ENCODE data around the gene SIGLEC9.
A peak's percentile ranks its signal among the peaks of the same experiment; 100 is the strongest.

SIGLEC9 gene

GRCh38 chr19:51150627-51151026, 25.9 kb downstream of the SIGLEC9 start:
- Histone ChIP-seq H3K36me3 (no peaks in the 10 kb centered on the region), H3K9me3 (no peaks in the 10 kb centered on the region), H3K4me1 (peaks cover 31% of the 10 kb centered on the region), H3K27me3 (no peaks in the 10 kb centered on the region), H4K20me1 (no peaks in the 10 kb centered on the region), H3K27ac (no peak overlapping the region), H3K4me2 (0 out of 2 replicates have a peak overlapping the region, but pooled peaks have one; percentile 2), H3K9ac (no peak overlapping the region), H3K4me3 (no peak overlapping the region)
- no peak for TF ChIP-seq Cebpa-rat (IDR thresholded peaks at IDR 0.05)

DNA sequence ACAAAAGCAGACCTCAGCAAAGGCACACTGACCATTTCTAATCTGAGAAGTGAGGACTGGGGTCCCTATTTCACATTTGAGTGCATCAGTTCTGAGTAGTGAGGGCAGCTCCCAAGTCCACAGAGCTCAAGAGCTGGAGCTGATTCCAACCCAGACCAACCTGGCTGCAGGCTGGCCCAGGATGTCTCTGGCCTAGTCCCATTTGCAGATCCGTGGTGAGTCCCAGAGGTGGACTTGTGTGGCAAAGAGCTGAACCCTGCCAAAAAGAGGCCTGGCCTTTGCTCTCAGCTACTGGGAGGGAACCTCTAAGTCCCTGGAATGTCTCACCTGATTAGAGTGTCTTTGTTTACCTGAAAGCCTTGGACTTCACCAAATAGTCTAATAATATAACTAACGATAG, 32.0 kb downstream of the SIGLEC9 start:
- Histone ChIP-seq H3K27me3 (no peaks in the 10 kb centered on the region), H3K36me3 (no peaks in the 10 kb centered on the region), H4K20me1 (no peaks in the 10 kb centered on the region), H3K27ac (no peak overlapping the region; the same call in 1 of the 2 replicates), H3K9me3 (no peaks in the 10 kb centered on the region), H3K4me3 (no peak overlapping the region), H3K4me1 (no peaks in the 10 kb centered on the region), H3K9ac (no peak overlapping the region), H3K4me2 (no peak overlapping the region)
- TF ChIP-seq Cebpa-rat (IDR thresholded peaks at IDR 0.05) = no peak

DNA sequence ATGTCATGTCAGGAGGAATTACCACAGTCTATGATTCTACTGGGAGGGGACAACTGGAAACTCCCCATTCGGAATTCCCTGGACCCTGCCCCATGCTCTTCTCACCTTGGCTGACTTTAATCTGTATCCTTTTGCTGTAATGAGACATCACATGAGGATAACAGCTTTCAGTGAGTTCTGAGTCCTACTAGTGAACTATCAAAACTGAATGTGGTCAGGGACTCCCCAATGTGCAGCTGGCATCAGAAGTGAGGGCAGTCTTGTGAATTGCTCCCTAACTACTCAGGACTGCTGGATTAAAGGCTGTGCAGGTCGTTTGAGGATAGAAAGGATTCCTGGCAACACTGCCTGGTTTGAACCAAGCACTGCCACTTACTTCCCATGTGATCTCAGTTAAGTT, 32.6 kb downstream of the SIGLEC9 start:
- H3K27ac ChIP-seq = no peak overlapping the region
- no peaks in the 10 kb centered on the region for H3K9me3 ChIP-seq
- no peak for TF ChIP-seq Cebpa-rat (IDR thresholded peaks at IDR 0.05)
- H3K36me3 ChIP-seq = no peaks in the 10 kb centered on the region
- no peak overlapping the region for H3K4me2 ChIP-seq
- H3K4me1 ChIP-seq = no peaks in the 10 kb centered on the region
- no peaks in the 10 kb centered on the region for H3K27me3 ChIP-seq
- no peak overlapping the region for H3K9ac ChIP-seq
- H3K4me3 ChIP-seq = no peak overlapping the region
- H4K20me1 ChIP-seq = no peaks in the 10 kb centered on the region

DNA sequence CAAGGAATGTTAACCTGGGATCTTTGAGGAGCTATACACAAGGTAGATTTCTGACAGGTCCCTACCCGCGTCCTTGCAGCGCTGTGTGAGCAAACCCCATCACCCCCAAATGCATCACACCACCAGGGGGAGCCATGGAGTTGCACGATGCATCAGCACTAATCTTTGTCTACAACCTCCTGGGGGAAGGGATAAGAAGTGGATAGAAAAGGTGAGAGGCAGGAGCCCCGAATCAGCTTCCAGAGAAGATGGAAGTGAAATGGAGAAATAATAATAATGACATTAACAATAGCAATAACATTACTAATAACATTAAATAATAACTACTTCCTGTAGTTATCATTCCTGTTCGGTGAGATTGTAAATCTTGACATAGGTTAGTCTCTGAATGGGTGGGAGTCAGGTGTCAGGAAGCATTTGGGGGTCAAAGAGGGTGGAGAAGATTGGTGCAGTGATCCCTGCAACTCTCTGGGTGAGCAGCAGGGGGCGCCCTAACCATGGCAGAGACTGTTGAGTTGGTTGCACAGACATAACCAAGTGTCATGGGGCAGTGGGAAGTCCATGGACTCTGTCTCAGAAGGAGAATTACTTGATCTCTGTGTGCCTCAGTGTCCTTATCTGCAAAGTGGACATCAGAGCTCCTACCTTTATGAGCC, 33.9 kb downstream of the SIGLEC9 start:
- H4K20me1 ChIP-seq = no peaks in the 10 kb centered on the region
- no peak overlapping the region for H3K4me2 ChIP-seq
- H3K27me3 ChIP-seq = no peaks in the 10 kb centered on the region
- H3K9me3 ChIP-seq = no peaks in the 10 kb centered on the region
- no peaks in the 10 kb centered on the region for H3K36me3 ChIP-seq
- no peak overlapping the region for H3K9ac ChIP-seq
- H3K4me1 ChIP-seq = no peaks in the 10 kb centered on the region
- no peak for TF ChIP-seq Cebpa-rat (IDR thresholded peaks at IDR 0.05)
- H3K4me3 ChIP-seq = no peak overlapping the region
- no peak overlapping the region for H3K27ac ChIP-seq

- Histone ChIP-seq H4K20me1 (no peaks in the 10 kb centered on the region), H3K9ac (no peak overlapping the region), H3K9me3 (no peaks in the 10 kb centered on the region), H3K36me3 (no peaks in the 10 kb centered on the region), H3K4me2 (no peak overlapping the region), H3K27me3 (no peaks in the 10 kb centered on the region), H3K4me3 (no peak overlapping the region), H3K4me1 (no peaks in the 10 kb centered on the region), H3K27ac (no peak overlapping the region)
- no peak for TF ChIP-seq Cebpa-rat (IDR thresholded peaks at IDR 0.05)
Measured at GRCh38 chr19:51159656-51160055, 35.0 kb downstream of the SIGLEC9 start.

- TF ChIP-seq Cebpa-rat (IDR thresholded peaks at IDR 0.05) = no peak
- no peaks in the 10 kb centered on the region for H3K9me3 ChIP-seq
Measured at GRCh38 chr19:51161266-51161665, 36.6 kb downstream of the SIGLEC9 start.

DNA sequence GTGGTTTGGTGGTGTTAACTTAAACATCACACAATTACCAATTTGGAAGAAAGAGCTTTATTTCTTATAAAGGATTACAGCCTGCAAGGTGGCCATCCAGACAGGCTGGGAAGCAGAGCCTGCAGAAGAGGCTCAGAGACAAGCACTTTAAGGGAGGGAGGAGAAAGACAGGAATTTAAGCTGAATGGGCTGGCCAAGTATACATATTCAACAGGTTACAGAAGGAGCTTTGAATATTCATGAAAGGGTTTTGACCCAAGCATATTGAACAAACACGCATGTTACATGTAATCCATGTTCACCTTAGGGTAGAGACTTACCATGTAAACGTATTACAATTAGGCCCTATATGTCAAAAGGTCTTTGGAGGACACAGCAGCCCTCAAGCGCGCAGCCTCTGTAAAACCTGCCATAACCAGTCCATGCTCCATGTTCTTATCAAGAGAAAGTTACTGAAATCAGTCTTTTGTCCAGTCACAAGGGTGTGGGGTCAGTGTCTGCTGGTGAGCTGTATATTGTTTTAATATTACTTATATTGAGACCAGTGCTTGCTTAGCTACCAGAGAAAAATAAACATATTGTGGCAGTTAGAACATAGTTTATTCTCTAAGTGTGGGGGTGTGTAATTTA, 37.3 kb downstream of the SIGLEC9 start:
- Histone ChIP-seq H3K4me1 (peaks cover 5% of the 10 kb centered on the region), H3K36me3 (no peaks in the 10 kb centered on the region), H3K4me2 (no peak overlapping the region), H3K9me3 (no peaks in the 10 kb centered on the region), H4K20me1 (no peaks in the 10 kb centered on the region), H3K27ac (no peak overlapping the region), H3K27me3 (no peaks in the 10 kb centered on the region), H3K4me3 (no peak overlapping the region), H3K9ac (no peak overlapping the region)
- no peak for TF ChIP-seq Cebpa-rat (IDR thresholded peaks at IDR 0.05)

More at GRCh38 chr19:51161266-51161665, 36.6 kb downstream of the SIGLEC9 start:
- no peak overlapping the region for H3K4me2 ChIP-seq
- H4K20me1 ChIP-seq = no peaks in the 10 kb centered on the region
- H3K36me3 ChIP-seq = no peaks in the 10 kb centered on the region
- H3K4me3 ChIP-seq = no peak overlapping the region
- H3K27ac ChIP-seq = no peak overlapping the region
- no peaks in the 10 kb centered on the region for H3K4me1 ChIP-seq
- no peak overlapping the region for H3K9ac ChIP-seq
- H3K27me3 ChIP-seq = no peaks in the 10 kb centered on the region

- no peaks in the 10 kb centered on the region for H4K20me1 ChIP-seq
- no peak overlapping the region for H3K4me3 ChIP-seq
- no peaks in the 10 kb centered on the region for H3K27me3 ChIP-seq
- H3K4me2 ChIP-seq = no peak overlapping the region
- H3K9me3 ChIP-seq = no peaks in the 10 kb centered on the region
- no peaks in the 10 kb centered on the region for H3K36me3 ChIP-seq
- peaks cover 18% of the 10 kb centered on the region for H3K4me1 ChIP-seq
- no peak overlapping the region for H3K27ac ChIP-seq
- no peak for TF ChIP-seq Cebpa-rat (IDR thresholded peaks at IDR 0.05)
- no peak overlapping the region for H3K9ac ChIP-seq
Measured at GRCh38 chr19:51163257-51163656, 38.6 kb downstream of the SIGLEC9 start.

DNA sequence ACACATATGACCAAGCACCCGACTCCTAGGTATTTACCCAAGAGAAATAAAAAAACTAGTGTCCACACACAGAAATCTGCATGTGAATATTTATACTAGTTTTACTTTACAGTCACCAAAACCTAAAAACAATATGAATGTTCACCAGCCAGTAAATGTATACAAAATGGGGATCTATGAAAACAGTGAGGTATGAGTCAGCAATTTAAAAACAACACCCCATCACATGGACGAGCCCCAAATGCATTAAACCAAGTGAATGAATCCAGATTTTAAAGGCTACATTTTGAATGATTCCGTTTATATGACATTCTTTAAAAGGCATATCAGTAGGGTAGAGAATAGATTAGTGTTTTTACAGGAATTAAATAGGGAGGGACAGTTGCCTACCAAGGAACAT, 39.5 kb downstream of the SIGLEC9 start:
- H3K4me1 ChIP-seq = peaks cover 27% of the 10 kb centered on the region
- no peak for TF ChIP-seq Cebpa-rat (IDR thresholded peaks at IDR 0.05)
- H4K20me1 ChIP-seq = no peaks in the 10 kb centered on the region
- H3K4me3 ChIP-seq = no peak overlapping the region
- H3K36me3 ChIP-seq = no peaks in the 10 kb centered on the region
- no peaks in the 10 kb centered on the region for H3K9me3 ChIP-seq
- H3K9ac ChIP-seq = no peak overlapping the region
- H3K27me3 ChIP-seq = no peaks in the 10 kb centered on the region
- no peak overlapping the region for H3K27ac ChIP-seq
- H3K4me2 ChIP-seq = no peak overlapping the region

- Histone ChIP-seq H3K4me1 (peaks cover 28% of the 10 kb centered on the region), H3K9ac (peak overlapping the region; percentile 43; the same call in 1 of the 2 replicates), H3K9me3 (no peaks in the 10 kb centered on the region), H3K4me2 (peak overlapping the region; percentile 78), H3K4me3 (peak overlapping the region; percentile 40), H3K27me3 (no peaks in the 10 kb centered on the region), H4K20me1 (no peaks in the 10 kb centered on the region), H3K36me3 (no peaks in the 10 kb centered on the region), H3K27ac (peak overlapping the region; percentile 55)
- no peak for TF ChIP-seq Cebpa-rat (IDR thresholded peaks at IDR 0.05)
Measured at GRCh38 chr19:51166846-51167490, 42.3 kb downstream of the SIGLEC9 start.
